GM21528 (cell line): ENCODE results near the gene ZBTB46.
"Not testable (repeated sequence)": the region's sequence is repeated elsewhere in the genome, so short reads cannot be mapped to it uniquely, and the experiment has no call there.

Experiments
- ATAC-seq: cut with Tn5 transposase; IDR thresholded peaks from one replicate; pipeline ENCODE4 v1.9.1; 2021; ENCODE audit warnings: mild to moderate bottlenecking, moderate library complexity; ENCODE audit not compliant: unreplicated experiment, low FRiP score

The ZBTB46 gene

GRCh38 chr20:63738687-63739129 is 92.4 kb downstream of the ZBTB46 start:
- ATAC-seq = no peak

GRCh38 chr20:63737945-63738686 is 92.9 kb downstream of the ZBTB46 start:
- ATAC-seq = no peak

- no peak for ATAC-seq
Measured at GRCh38 chr20:63737695-63737944, 93.4 kb downstream of the ZBTB46 start.

- no peak for ATAC-seq
Measured at GRCh38 chr20:63736893-63737694, 94.0 kb downstream of the ZBTB46 start.

GRCh38 chr20:63735859-63736718 is 95.0 kb downstream of the ZBTB46 start, which contains the start of gene LIME1:
TSS of gene LIME1 (plus strand) at chr20:63736664. CDS start at chr20:63737550, 886 bp downstream.
- no peak for ATAC-seq

GRCh38 chr20:63734946-63735858 is 95.9 kb downstream of the ZBTB46 start:
- no peak for ATAC-seq

- ATAC-seq = no peak
Measured at GRCh38 chr20:63734111-63734945, 96.7 kb downstream of the ZBTB46 start.

- ATAC-seq = no peak
Measured at GRCh38 chr20:63733579-63734081, 97.4 kb downstream of the ZBTB46 start.

- no peak for ATAC-seq
Measured at GRCh38 chr20:63733117-63733516, 97.9 kb downstream of the ZBTB46 start.

- ATAC-seq = no peak
Measured at GRCh38 chr20:63732118-63733095, 98.7 kb downstream of the ZBTB46 start.

- ATAC-seq = no peak
Measured at GRCh38 chr20:63731410-63731809, 99.7 kb downstream of the ZBTB46 start.

- not testable (repeated sequence) for ATAC-seq
Measured at GRCh38 chr20:63730189-63730733, 100.8 kb downstream of the ZBTB46 start.

- ATAC-seq = not testable (repeated sequence)
Measured at GRCh38 chr20:63722967-63723622, 108.0 kb downstream of the ZBTB46 start.

GRCh38 chr20:63718996-63719395 is 112.1 kb downstream of the ZBTB46 start:
- ATAC-seq = no peak

- ATAC-seq = no peak
Measured at GRCh38 chr20:63714858-63715257, 116.2 kb downstream of the ZBTB46 start.

GRCh38 chr20:63712191-63712590 is 118.9 kb downstream of the ZBTB46 start:
- no peak for ATAC-seq

GRCh38 chr20:63711085-63711645 is 119.9 kb downstream of the ZBTB46 start:
- no peak for ATAC-seq
